Mesodermal cell (in vitro differentiated cells): ENCODE results near the gene APOH.

Source experiments
- H3K27ac ChIP-seq: 2 replicates; pipeline ENCODE4 v1.7.0; 2013; ENCODE audit warnings: mild to moderate bottlenecking, low read depth, low read length, moderate library complexity; ENCODE audit not compliant: severe bottlenecking
- H3K36me3 ChIP-seq: 2 replicates; pipeline ENCODE4 v1.7.1; 2013; ENCODE audit warnings: mild to moderate bottlenecking, low read length, moderate library complexity; ENCODE audit not compliant: control insufficient read depth, insufficient read depth
- H3K4me1 ChIP-seq: one replicate; pipeline ENCODE4 v1.7.1; 2013; ENCODE audit warnings: mild to moderate bottlenecking, low read length; ENCODE audit not compliant: insufficient read depth, control insufficient read depth, poor library complexity, severe bottlenecking
- H3K4me3 ChIP-seq: 2 replicates; pipeline ENCODE4 v1.7.0; 2013; ENCODE audit warnings: low read length, control low read depth, mild to moderate bottlenecking; ENCODE audit not compliant: insufficient read depth, poor library complexity, severe bottlenecking; ENCODE audit errors: extremely low read depth
- H3K9me3 ChIP-seq: 2 replicates; pipeline ENCODE4 v1.7.1; 2013; ENCODE audit warnings: mild to moderate bottlenecking, low read length, moderate library complexity; ENCODE audit not compliant: control insufficient read depth
- WGBS, 2 experiments: methylation state at CpG; one replicate each; pipeline ENCODE4 v1.1.5; 2013; ENCODE audit warnings: missing lambda C conversion rate in 2 of 2; ENCODE audit not compliant: insufficient coverage in 2 of 2; 5-methylcytosine and 5-hydroxymethylcytosine counted together

APOH gene

GRCh38 chr17:66220079-66220835 lies 9.0 kb downstream of the APOH start:
- H3K9me3 ChIP-seq: no peaks in the 10 kb centered on the region
- H3K4me1 ChIP-seq: no peaks in the 10 kb centered on the region
- WGBS, 2 experiments: 83 to 94% methylated on average over 5 of the region's 8 CpGs
- no peak overlapping the region for H3K27ac ChIP-seq
- no peaks in the 10 kb centered on the region for H3K36me3 ChIP-seq
- no peak overlapping the region for H3K4me3 ChIP-seq

DNA sequence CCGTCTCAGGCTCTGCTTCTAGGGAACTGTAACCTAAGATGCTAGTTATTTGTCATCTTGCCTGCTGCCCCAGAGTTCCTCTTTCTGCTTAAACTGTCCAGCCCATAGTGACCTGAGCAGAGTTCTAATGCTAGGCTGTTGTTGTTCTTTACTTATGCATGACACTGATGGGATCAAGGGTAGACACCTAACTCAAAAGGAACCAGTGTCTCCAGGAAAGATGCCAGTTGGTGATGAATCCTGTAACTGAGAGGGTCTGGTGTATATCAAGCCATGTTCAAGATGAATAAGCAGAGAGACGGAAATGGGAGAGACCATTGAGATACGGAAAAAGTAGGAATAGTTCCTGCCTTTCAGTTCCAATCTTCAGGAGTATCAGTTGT lies 13.7 kb downstream of the APOH start:
- Histone ChIP-seq H3K36me3 (no peaks in the 10 kb centered on the region), H3K4me3 (no peak overlapping the region), H3K4me1 (no peaks in the 10 kb centered on the region), H3K27ac (no peak overlapping the region), H3K9me3 (no peaks in the 10 kb centered on the region)
- 82 to 100% methylated on average over 3 of the region's 3 CpGs for WGBS, 2 experiments

- Histone ChIP-seq H3K27ac (no peak overlapping the region), H3K4me1 (no peaks in the 10 kb centered on the region), H3K36me3 (no peaks in the 10 kb centered on the region), H3K4me3 (no peak overlapping the region), H3K9me3 (no peaks in the 10 kb centered on the region)
- 78 to 100% methylated on average over 3 to 4 of the region's 5 CpGs for WGBS, 2 experiments
These were observed 14.2 kb downstream of the APOH start for GRCh38 chr17:66214884-66215528.

GRCh38 chr17:66211047-66211810 lies 18.0 kb downstream of the APOH start:
- no peaks in the 10 kb centered on the region for H3K36me3 ChIP-seq
- no peaks in the 10 kb centered on the region for H3K4me1 ChIP-seq
- no peak overlapping the region for H3K27ac ChIP-seq
- H3K4me3 ChIP-seq: no peak overlapping the region
- 85 to 91% methylated on average over 8 to 9 of the region's 9 CpGs for WGBS, 2 experiments
- H3K9me3 ChIP-seq: no peaks in the 10 kb centered on the region

- no peaks in the 10 kb centered on the region for H3K36me3 ChIP-seq
- H3K4me1 ChIP-seq: no peaks in the 10 kb centered on the region
- H3K4me3 ChIP-seq: no peak overlapping the region
- H3K27ac ChIP-seq: no peak overlapping the region
- H3K9me3 ChIP-seq: no peaks in the 10 kb centered on the region
- 98 to 100% methylated on average over 2 of the region's 2 CpGs for WGBS, 2 experiments
These were observed 19.0 kb downstream of the APOH start for GRCh38 chr17:66210208-66210574.

DNA sequence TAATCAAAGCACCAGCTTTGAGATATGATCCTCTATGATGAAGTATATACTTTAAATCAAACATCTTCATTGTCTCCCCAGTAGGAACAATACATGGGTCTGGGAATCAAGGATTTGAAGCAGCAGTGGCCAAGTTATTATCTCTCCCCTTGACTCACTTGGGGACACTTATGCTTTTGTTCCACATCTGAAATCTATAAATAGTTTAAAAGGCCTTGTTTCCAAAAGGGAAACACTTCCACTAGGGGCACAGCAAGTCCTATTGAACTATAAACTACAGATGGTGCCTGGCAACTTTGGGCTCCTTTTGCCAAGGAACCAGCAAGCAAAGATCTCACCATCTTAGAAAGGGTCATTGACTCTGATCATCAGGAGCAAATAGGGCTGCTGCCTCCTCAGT lies 21.3 kb downstream of the APOH start:
- H3K4me1 ChIP-seq: no peaks in the 10 kb centered on the region
- no peaks in the 10 kb centered on the region for H3K36me3 ChIP-seq
- no peak overlapping the region for H3K4me3 ChIP-seq
- no peak overlapping the region for H3K27ac ChIP-seq
- H3K9me3 ChIP-seq: no peaks in the 10 kb centered on the region

- Histone ChIP-seq H3K4me3 (no peak overlapping the region), H3K4me1 (no peaks in the 10 kb centered on the region), H3K9me3 (no peaks in the 10 kb centered on the region), H3K36me3 (no peaks in the 10 kb centered on the region), H3K27ac (no peak overlapping the region)
- WGBS, 2 experiments: 86 to 95% methylated on average over 3 to 5 of the region's 8 CpGs
These were observed 25.8 kb downstream of the APOH start for GRCh38 chr17:66203274-66204015.

GRCh38 chr17:66200685-66201092 lies 28.5 kb downstream of the APOH start:
- Histone ChIP-seq H3K27ac (no peak overlapping the region), H3K36me3 (no peaks in the 10 kb centered on the region), H3K4me1 (no peaks in the 10 kb centered on the region), H3K9me3 (no peaks in the 10 kb centered on the region), H3K4me3 (no peak overlapping the region)
- WGBS, 2 experiments: 30 to 50% methylated on average over 2 to 3 of the region's 3 CpGs

DNA sequence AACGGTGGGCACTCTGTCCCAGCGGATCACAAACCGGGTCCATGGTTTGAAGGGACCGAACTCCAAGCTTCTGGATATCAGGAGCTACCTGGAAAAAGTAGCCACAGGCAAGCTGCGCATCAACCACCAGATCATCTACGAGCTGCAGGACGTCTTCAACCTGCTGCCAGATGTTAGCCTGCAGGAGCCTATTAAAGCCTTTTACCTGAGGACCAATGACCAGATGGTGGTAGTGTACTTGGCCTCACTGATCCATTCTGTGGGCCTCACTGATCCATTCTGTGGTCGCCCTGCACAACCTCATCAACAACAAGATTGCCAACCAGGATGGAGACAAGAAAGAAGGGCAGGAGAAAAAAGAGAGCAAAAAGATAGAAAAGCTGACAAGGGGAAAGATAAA lies 31.0 kb downstream of the APOH start:
- H3K9me3 ChIP-seq: no peaks in the 10 kb centered on the region
- H3K27ac ChIP-seq: no peak overlapping the region
- H3K4me3 ChIP-seq: no peak overlapping the region
- H3K4me1 ChIP-seq: no peaks in the 10 kb centered on the region
- H3K36me3 ChIP-seq: no peaks in the 10 kb centered on the region
- 90 to 97% methylated on average over 7 of the region's 8 CpGs for WGBS, 2 experiments

DNA sequence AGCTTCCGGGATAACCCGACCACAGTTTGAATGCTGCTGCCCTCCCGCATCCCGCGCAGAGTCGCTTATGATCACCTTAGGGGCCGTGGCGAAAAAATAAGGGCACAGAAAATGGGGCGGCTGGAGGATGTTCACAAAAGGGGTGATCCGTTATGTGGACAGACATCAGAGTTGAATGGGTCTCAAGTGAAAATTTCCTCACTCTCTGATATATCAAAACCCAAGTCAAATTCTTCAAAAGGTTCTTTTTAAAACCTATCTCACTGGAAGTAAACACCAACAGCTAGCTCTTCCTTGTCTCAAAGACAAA lies 36.9 kb downstream of the APOH start:
- WGBS, 2 experiments: 10 to 22% methylated on average over 9 of the region's 10 CpGs
- Histone ChIP-seq H3K4me3 (peak overlapping the region; percentile 77), H3K36me3 (peaks cover 4% of the 10 kb centered on the region), H3K4me1 (peaks cover 4% of the 10 kb centered on the region), H3K9me3 (no peaks in the 10 kb centered on the region), H3K27ac (peak overlapping the region; percentile 11)
